Fibroblast of mammary gland (primary cell): Measurements from ENCODE around the gene SPSB4.
A peak's percentile ranks its signal among the peaks of the same experiment; 100 is the strongest.

ENCODE experiments used
- DNase-seq: peaks from one replicate; pipeline ENCODE4 v3.0.0-alpha.2; 2010; ENCODE audit warnings: low read depth
- H3K4me3 ChIP-seq: 2 replicates; pipeline ENCODE4 v1.5.1; 2011; ENCODE audit warnings: low read depth, mild to moderate bottlenecking, low read length, moderate library complexity; ENCODE audit not compliant: control insufficient read depth
- TF ChIP-seq, protein P1 (sequence below): conservative IDR thresholded peaks from 2 replicates; pipeline ENCODE4 v1.5.1; 2011; ENCODE audit warnings: low read depth, low read length, inconsistent platforms; ENCODE audit not compliant: control insufficient read depth, insufficient read depth

Gene SPSB4

DNA sequence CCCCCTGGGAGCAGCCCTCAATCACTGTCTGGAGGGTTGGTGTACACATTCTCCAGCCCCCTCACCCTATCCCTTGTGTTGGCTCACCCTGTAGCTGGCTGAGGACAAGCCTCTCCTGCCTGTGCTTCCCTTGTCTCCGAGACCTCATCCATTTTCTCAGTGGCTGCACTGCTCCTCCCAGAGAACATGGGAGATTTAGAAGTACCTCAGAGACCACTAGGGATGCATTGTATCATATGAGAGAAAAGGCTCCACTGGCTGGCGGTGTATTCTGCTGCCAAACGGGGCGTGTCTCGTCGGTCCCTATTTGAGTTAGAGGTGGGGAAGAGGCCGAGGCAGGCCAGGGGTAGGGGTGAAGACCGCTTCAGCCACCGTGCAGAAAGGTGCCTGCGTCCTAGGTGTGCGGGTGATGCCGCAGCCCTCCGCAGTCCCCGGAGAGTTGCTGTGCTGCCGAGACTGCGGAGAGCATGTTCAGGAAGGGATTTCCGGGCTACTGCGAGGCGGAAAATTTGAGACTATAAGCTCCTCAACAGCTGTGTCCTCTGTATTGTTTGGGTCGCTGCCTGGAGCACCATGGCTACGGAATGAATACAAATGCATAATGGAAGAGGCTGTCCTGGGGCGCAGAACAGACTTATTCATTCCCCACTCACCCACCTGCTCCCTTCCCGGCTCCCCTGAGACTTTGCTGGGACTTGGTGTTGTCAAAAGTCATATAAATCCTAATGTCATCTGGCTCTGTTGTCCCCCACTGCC is 43.8 kb downstream of the SPSB4 start:
- no peak overlapping the region for H3K4me3 ChIP-seq
- peak; percentile 40 for DNase-seq
- TF ChIP-seq, protein P1, sequence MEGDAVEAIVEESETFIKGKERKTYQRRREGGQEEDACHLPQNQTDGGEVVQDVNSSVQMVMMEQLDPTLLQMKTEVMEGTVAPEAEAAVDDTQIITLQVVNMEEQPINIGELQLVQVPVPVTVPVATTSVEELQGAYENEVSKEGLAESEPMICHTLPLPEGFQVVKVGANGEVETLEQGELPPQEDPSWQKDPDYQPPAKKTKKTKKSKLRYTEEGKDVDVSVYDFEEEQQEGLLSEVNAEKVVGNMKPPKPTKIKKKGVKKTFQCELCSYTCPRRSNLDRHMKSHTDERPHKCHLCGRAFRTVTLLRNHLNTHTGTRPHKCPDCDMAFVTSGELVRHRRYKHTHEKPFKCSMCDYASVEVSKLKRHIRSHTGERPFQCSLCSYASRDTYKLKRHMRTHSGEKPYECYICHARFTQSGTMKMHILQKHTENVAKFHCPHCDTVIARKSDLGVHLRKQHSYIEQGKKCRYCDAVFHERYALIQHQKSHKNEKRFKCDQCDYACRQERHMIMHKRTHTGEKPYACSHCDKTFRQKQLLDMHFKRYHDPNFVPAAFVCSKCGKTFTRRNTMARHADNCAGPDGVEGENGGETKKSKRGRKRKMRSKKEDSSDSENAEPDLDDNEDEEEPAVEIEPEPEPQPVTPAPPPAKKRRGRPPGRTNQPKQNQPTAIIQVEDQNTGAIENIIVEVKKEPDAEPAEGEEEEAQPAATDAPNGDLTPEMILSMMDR: no peak

DNA sequence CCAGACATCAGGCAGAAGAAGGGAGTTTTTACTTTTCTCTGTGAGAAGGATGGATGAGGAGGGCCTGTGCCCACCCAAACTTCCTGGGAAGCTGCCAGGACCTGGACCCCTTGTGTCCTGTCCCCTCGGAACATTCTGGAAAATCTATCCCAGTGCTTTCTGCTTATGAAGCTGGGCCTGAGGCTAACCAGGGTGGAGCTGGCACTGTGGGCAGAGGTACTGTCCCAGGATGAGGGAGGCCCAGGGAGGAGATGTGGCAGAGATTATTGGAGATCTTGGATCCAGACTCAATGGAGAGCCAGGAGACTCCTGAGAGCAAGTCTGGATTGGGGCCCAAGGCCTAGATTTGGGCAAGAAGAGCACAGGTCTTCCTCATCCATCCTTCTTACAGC is 44.4 kb downstream of the SPSB4 start:
- DNase-seq: no peak
- TF ChIP-seq, protein P1: no peak
- H3K4me3 ChIP-seq: no peak overlapping the region

DNA sequence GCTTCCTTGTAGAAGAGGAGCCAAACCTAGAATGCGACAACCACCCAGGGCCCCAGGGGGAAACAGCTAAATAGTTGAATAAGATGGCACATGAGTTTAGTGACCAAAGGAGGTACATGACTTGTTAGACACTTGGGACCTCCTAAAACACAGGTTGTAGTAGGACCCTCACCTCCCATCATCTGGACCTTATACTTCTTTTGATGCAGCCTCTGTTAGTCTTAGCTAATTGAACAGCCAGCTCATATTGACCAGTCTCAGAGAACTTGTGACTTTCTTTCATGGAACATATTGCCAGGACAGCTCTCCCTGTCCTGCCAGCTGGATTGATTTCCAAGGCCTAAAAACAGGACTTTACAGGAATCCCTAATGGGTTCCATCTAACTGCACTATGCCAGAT is 45.0 kb downstream of the SPSB4 start:
- TF ChIP-seq, protein P1: no peak
- no peak for DNase-seq
- no peak overlapping the region for H3K4me3 ChIP-seq

DNA sequence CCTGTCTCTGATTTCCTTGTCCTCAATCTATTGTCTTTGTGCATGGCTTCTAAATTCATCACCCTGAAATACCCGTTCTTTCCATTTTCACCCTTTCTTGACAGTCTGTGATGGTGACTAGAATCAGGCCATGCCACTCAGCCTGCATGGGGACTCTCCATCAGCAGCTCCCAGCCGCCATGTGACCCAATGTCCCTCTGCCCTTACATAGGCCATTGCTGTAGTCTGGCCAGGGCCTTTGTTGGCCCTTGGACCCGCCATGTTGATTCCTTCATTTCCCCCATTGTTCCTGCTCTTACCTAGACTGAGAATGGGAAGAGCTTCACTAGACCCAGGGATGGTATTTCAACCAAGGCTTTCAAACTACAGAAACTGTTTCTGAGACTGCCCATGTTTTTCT is 45.8 kb downstream of the SPSB4 start:
- DNase-seq: no peak
- H3K4me3 ChIP-seq: no peak overlapping the region
- TF ChIP-seq, protein P1: no peak

DNA sequence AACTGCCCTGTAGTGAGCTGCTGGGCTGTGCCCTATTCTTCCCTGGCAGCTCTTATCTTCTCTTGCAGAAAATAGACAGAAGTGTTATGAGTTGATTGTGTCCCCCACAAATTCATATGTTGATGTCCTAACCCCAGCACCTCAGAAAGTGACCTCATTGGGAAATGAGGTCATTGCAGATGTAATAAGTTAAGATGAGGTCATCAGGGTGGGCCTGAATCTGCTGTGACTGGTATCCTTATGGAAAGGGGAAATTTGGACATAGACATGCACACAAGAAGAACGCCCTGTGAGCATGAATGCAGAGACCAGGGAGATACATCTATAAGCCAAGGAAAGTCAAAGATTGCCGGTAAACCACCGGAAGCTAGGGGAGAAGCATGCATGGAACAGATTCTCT is 49.0 kb downstream of the SPSB4 start:
- H3K4me3 ChIP-seq: no peak overlapping the region
- TF ChIP-seq, protein P1: no peak
- DNase-seq: no peak

DNA sequence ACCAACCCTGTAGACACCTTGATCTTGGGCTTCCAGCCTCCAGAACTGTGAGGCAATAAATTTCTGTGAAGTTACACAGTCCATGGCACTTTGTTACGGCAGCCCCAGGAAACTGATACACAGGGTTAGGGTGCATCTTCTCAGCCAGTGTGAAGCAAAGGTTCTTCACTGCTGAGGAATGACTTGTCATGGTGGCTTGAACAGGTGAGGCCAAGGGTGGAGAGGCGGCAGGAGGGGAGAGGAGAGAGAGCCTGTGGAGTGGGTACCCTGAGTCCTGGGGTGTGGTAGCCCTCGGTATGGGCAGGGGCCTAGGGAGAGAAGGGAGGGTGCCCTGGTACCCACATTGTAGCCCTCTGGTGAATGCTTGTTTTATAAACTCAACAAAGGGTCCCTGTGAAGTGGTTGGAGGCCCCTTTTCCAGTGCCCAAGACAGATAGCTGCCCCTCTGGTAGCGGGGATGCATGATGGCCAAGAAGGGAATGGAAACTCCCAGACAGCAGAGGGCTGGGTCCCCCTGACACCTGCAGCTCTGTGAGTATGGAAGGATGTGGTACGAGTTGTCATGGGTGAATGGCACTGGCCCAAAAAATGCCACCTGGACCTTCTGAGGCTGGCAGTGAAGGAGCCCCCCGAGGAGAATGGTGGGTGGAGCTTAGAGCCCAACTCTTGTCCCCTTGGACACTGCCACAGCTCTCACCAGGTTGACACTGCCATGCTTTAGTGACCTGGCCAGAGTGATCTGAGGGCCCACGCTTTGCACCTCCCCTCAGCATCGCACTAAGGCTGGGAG is 49.6 kb downstream of the SPSB4 start:
- H3K4me3 ChIP-seq: no peak overlapping the region
- no peak for DNase-seq
- TF ChIP-seq, protein P1: no peak

DNA sequence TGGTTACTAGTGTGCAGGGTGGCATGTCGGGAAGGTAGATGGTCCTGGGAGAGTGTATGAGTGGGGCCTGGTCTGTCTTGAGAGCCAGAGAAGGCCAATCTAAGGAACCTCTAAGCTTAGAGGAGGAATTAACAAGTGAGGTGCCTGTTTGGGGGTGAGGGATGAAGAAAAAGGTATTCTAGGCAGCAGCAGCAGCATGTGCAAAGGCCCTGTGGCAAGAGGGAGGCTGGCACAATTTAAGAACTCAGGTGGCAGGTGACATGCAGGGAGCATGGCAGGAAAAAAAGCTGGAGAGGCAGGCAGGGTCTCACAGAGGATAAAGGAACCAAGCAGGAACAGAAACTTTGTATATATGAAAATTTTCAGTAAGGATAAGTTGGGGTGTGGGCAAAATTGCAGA is 51.2 kb downstream of the SPSB4 start:
- TF ChIP-seq, protein P1: no peak
- DNase-seq: no peak
- H3K4me3 ChIP-seq: no peak overlapping the region
